ENCODE data around the gene BRI3.
A peak's percentile ranks its signal among the peaks of the same experiment; 100 is the strongest.

The BRI3 gene

GRCh38 chr7:98288064-98288823, 6.8 kb downstream of the BRI3 start:
- DNase-seq = no peak

- no peak for DNase-seq
Observed at GRCh38 chr7:98289333-98289875, 7.9 kb downstream of the BRI3 start.

GRCh38 chr7:98291717-98292116, 10.2 kb downstream of the BRI3 start:
- no peak for DNase-seq

GRCh38 chr7:98293265-98293664, 11.8 kb downstream of the BRI3 start:
- DNase-seq = no peak

- no peak for DNase-seq
Observed at GRCh38 chr7:98293746-98294145, 12.3 kb downstream of the BRI3 start.

GRCh38 chr7:98294326-98294725, 12.8 kb downstream of the BRI3 start:
- no peak for DNase-seq

- DNase-seq = peak; percentile 54
Observed at GRCh38 chr7:98294798-98295382, 13.4 kb downstream of the BRI3 start.

- DNase-seq = no peak
Observed at GRCh38 chr7:98295467-98296192, 14.1 kb downstream of the BRI3 start.

GRCh38 chr7:98296833-98297232, 15.3 kb downstream of the BRI3 start:
- no peak for DNase-seq

GRCh38 chr7:98297626-98298286, 16.3 kb downstream of the BRI3 start:
- no peak for DNase-seq

GRCh38 chr7:98300595-98301372, 19.3 kb downstream of the BRI3 start:
- no peak for DNase-seq

- no peak for DNase-seq
Observed at GRCh38 chr7:98301693-98302470, 20.4 kb downstream of the BRI3 start.

- DNase-seq = no peak
Observed at GRCh38 chr7:98303176-98303865, 21.8 kb downstream of the BRI3 start.

GRCh38 chr7:98303906-98304305, 22.4 kb downstream of the BRI3 start:
- no peak for DNase-seq

GRCh38 chr7:98305951-98306535, 24.6 kb downstream of the BRI3 start:
- DNase-seq = no peak

- no peak for DNase-seq
Observed at GRCh38 chr7:98307971-98308466, 26.5 kb downstream of the BRI3 start.

- DNase-seq = no peak
Observed at GRCh38 chr7:98309566-98309965, 28.1 kb downstream of the BRI3 start.

- DNase-seq = no peak
Observed at GRCh38 chr7:98312201-98312600, 30.7 kb downstream of the BRI3 start.

GRCh38 chr7:98314469-98314868, 33.0 kb downstream of the BRI3 start:
- DNase-seq = no peak

GRCh38 chr7:98315318-98315993, 34.0 kb downstream of the BRI3 start:
- DNase-seq = no peak
